ENCODE measurements around the gene GCFC2. TPM values are rescaled to one million over a fixed set of nuclear protein-coding genes. Genes with fewer than 3 reads are reported as not detected.
A peak's percentile ranks its signal among the peaks of the same experiment; 100 is the strongest.

The GCFC2 gene
- total and polyA plus RNA-seq, 2 of the 13 experiments (the other 11 are each of a cell fraction or from before 2014, with no cell fraction given), result 26.8 to 49.0 TPM

- peak; percentile 16; the same call in 1 of the 2 replicates for TF ChIP-seq LBX2 (CRISPR knock-in tag; IDR thresholded peaks at IDR 0.05; ENCODE audit: borderline replicate concordance)
- peak; percentile 80 for TF ChIP-seq TIGD3 (CRISPR knock-in tag; IDR thresholded peaks at IDR 0.05; ENCODE audit: borderline replicate concordance)
- TF ChIP-seq BHLHE40 (IDR thresholded peaks at IDR 0.05; ENCODE audit: low read length), result no peak
- TF ChIP-seq ZNF460 (CRISPR knock-in tag; IDR thresholded peaks at IDR 0.05; ENCODE audit: borderline replicate concordance), result no peak
- peak; percentile 74; the same call in 1 of the 2 replicates for TF ChIP-seq POGZ (CRISPR knock-in tag; IDR thresholded peaks at IDR 0.05)
- TF ChIP-seq KDM6A (CRISPR knock-in tag; IDR thresholded peaks at IDR 0.05; ENCODE audit: low read depth), result peak; percentile 60; the same call in 1 of the 2 replicates
- peak; percentile 99 for TF ChIP-seq IRF2 (CRISPR knock-in tag; IDR thresholded peaks at IDR 0.05)
- TF ChIP-seq ZNF33A (CRISPR knock-in tag; IDR thresholded peaks at IDR 0.05; ENCODE audit: borderline replicate concordance), result no peak
- 0 out of 2 replicates have a peak, but pooled peaks have one; percentile 14 for TF ChIP-seq ZBTB25 (CRISPR knock-in tag; IDR thresholded peaks at IDR 0.05)
- peak; percentile 43; the same call in 1 of the 2 replicates for TF ChIP-seq SOX5 (CRISPR knock-in tag; IDR thresholded peaks at IDR 0.05; ENCODE audit: borderline replicate concordance)
- TF ChIP-seq ARHGAP35 (CRISPR knock-in tag; IDR thresholded peaks at IDR 0.05; ENCODE audit: borderline replicate concordance), result peak; percentile 85; the same call in 1 of the 2 replicates
- TF ChIP-seq ZNF557 (CRISPR knock-in tag; IDR thresholded peaks at IDR 0.05), result peak; percentile 83; the same call in 1 of the 2 replicates
- TF ChIP-seq E2F1 (CRISPR knock-in tag; IDR thresholded peaks at IDR 0.05), result peak; percentile 62
- TF ChIP-seq ZNF883 (CRISPR knock-in tag; IDR thresholded peaks at IDR 0.05; ENCODE audit: not compliant biosample characterization), result peak; percentile 91
- TF ChIP-seq MED13 (CRISPR knock-in tag; IDR thresholded peaks at IDR 0.05), result peak; percentile 15; the same call in 1 of the 2 replicates
- TF ChIP-seq NFAT5 (CRISPR knock-in tag; IDR thresholded peaks at IDR 0.05), result peak; percentile 77; the same call in 1 of the 2 replicates
- peak; percentile 58; the same call in 1 of the 2 replicates for TF ChIP-seq ELF4 (CRISPR knock-in tag; IDR thresholded peaks at IDR 0.05; ENCODE audit: borderline replicate concordance)
These were observed 63.9 kb downstream of the GCFC2 start, which contains the start of gene MRPL19 (continued) for GRCh38 chr2:75646583-75647425.
